Measurements from ENCODE around the gene ADGRF1.

GRCh38 chr6:47026679-47027078 is 15.5 kb downstream of the ADGRF1 start:
- TF ChIP-seq POLR2AphosphoS5 (IDR thresholded peaks at IDR 0.05; ENCODE audit: low read depth, low read length) (no peak), RAD21 (IDR thresholded peaks at IDR 0.05; ENCODE audit: low read length) (no peak), CTCF (IDR thresholded peaks at IDR 0.05) (no peak), TAF1 (IDR thresholded peaks at IDR 0.05; ENCODE audit: borderline replicate concordance, low read depth, low read length) (no peak), FOXM1 (IDR thresholded peaks at IDR 0.05; ENCODE audit: low read depth) (no peak)
